ENCODE data around the gene CLASP1.
A peak's percentile ranks its signal among the peaks of the same experiment; 100 is the strongest.

The CLASP1 gene

GRCh38 chr2:121502781-121503180 lies 146.5 kb downstream of the CLASP1 start:
- H3K4me3 ChIP-seq (ENCODE audit: low read depth, low read length): no peak overlapping the region
- TF ChIP-seq, protein P1, sequence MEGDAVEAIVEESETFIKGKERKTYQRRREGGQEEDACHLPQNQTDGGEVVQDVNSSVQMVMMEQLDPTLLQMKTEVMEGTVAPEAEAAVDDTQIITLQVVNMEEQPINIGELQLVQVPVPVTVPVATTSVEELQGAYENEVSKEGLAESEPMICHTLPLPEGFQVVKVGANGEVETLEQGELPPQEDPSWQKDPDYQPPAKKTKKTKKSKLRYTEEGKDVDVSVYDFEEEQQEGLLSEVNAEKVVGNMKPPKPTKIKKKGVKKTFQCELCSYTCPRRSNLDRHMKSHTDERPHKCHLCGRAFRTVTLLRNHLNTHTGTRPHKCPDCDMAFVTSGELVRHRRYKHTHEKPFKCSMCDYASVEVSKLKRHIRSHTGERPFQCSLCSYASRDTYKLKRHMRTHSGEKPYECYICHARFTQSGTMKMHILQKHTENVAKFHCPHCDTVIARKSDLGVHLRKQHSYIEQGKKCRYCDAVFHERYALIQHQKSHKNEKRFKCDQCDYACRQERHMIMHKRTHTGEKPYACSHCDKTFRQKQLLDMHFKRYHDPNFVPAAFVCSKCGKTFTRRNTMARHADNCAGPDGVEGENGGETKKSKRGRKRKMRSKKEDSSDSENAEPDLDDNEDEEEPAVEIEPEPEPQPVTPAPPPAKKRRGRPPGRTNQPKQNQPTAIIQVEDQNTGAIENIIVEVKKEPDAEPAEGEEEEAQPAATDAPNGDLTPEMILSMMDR (conservative IDR thresholded peaks at IDR 0.05; ENCODE audit: low read depth, low read length): no peak
- DNase-seq (ENCODE audit: low read depth): peak; percentile 55

DNA sequence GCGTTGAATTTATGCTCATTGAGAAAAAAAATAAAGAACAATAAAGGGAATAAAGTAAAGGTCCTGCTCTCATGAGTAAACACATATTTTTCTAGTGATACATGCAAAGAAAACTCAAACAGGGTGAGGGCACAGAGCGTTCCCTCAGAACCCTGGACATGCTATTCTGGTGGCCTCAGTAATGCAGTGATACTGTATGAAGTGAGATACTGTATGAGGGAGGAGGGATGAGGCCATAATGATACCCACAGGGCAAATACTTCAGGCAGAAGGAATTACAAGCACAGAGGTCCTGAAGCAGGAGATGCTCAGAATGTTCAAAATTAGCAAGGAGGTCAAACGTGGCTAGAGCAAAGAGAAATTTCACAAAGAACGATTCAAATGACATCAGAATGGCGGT lies 147.0 kb downstream of the CLASP1 start:
- DNase-seq (ENCODE audit: low read depth): peak; percentile 85
- TF ChIP-seq, protein P1 (conservative IDR thresholded peaks at IDR 0.05; ENCODE audit: low read depth, low read length): no peak
- no peak overlapping the region for H3K4me3 ChIP-seq (ENCODE audit: low read depth, low read length)

GRCh38 chr2:121501554-121501953 lies 147.7 kb downstream of the CLASP1 start:
- no peak overlapping the region for H3K4me3 ChIP-seq (ENCODE audit: low read depth, low read length)
- TF ChIP-seq, protein P1 (conservative IDR thresholded peaks at IDR 0.05; ENCODE audit: low read depth, low read length): no peak
- no peak for DNase-seq (ENCODE audit: low read depth)

- H3K4me3 ChIP-seq (ENCODE audit: low read depth, low read length): no peak overlapping the region
- TF ChIP-seq, protein P1 (conservative IDR thresholded peaks at IDR 0.05; ENCODE audit: low read depth, low read length): no peak
- DNase-seq (ENCODE audit: low read depth): peak; percentile 94
Measured at GRCh38 chr2:121501031-121501430, 148.2 kb downstream of the CLASP1 start.

GRCh38 chr2:121498731-121499130 lies 150.5 kb downstream of the CLASP1 start:
- TF ChIP-seq, protein P1 (conservative IDR thresholded peaks at IDR 0.05; ENCODE audit: low read depth, low read length): no peak
- DNase-seq (ENCODE audit: low read depth): no peak
- H3K4me3 ChIP-seq (ENCODE audit: low read depth, low read length): no peak overlapping the region

DNA sequence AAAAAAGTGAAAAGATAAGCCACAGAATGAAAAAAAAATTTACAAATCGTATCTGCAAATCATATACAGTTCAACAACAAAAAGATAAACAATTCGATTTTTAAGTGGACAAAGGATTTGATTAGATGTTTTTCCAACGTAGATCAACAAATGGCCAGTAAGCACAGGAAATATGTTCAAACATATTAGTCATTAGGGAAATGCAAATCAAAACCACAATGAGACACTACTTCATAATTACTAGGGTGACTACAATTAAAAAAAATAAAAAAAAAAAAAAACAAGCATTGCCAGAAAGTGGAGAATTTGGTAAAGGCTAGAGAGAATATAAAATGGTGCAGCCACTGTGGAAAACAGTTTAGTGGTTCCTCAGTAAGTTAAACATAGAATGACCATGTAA lies 156.9 kb downstream of the CLASP1 start:
- no peak for DNase-seq (ENCODE audit: low read depth)
- TF ChIP-seq, protein P1 (conservative IDR thresholded peaks at IDR 0.05; ENCODE audit: low read depth, low read length): no peak
- no peak overlapping the region for H3K4me3 ChIP-seq (ENCODE audit: low read depth, low read length)

DNA sequence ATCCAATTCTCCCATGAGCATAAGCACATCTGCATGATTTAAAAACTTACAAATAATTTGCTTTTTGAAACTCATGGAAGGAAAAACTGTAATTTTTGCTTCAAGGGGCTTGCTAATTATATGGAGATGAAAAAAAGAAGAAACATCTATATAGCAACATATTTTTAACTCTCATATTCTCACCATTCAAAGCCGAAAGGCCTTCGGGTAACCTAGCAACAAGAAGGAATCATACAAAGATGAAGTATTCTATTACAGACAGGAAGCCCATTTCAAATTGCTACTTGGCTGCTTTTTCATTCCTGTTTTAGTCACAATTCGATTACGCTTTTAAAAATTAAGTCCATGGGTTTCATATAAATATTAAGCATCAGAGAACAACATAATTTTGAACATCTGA lies 157.7 kb downstream of the CLASP1 start:
- no peak overlapping the region for H3K4me3 ChIP-seq (ENCODE audit: low read depth, low read length)
- DNase-seq (ENCODE audit: low read depth): no peak
- TF ChIP-seq, protein P1 (conservative IDR thresholded peaks at IDR 0.05; ENCODE audit: low read depth, low read length): no peak

All from choroid plexus epithelial cell (primary cell).